ENCODE measurements around the gene ARHGAP22.

GRCh38 chr10:48573045-48573444 lies 31.8 kb downstream of the ARHGAP22 start:
- TF ChIP-seq POLR2A (IDR thresholded peaks at IDR 0.05; ENCODE audit: low read length) = no peak
- TF ChIP-seq GATA1 (IDR thresholded peaks at IDR 0.05; ENCODE audit: low read depth, low read length) = no peak
